ENCODE data around the gene REXO5. TPM values are rescaled to one million over a fixed set of nuclear protein-coding genes. Genes with fewer than 3 reads are reported as not detected.

The REXO5 gene
- total RNA-seq, 1 donor from 2014 or later, result 1.8 TPM

DNA sequence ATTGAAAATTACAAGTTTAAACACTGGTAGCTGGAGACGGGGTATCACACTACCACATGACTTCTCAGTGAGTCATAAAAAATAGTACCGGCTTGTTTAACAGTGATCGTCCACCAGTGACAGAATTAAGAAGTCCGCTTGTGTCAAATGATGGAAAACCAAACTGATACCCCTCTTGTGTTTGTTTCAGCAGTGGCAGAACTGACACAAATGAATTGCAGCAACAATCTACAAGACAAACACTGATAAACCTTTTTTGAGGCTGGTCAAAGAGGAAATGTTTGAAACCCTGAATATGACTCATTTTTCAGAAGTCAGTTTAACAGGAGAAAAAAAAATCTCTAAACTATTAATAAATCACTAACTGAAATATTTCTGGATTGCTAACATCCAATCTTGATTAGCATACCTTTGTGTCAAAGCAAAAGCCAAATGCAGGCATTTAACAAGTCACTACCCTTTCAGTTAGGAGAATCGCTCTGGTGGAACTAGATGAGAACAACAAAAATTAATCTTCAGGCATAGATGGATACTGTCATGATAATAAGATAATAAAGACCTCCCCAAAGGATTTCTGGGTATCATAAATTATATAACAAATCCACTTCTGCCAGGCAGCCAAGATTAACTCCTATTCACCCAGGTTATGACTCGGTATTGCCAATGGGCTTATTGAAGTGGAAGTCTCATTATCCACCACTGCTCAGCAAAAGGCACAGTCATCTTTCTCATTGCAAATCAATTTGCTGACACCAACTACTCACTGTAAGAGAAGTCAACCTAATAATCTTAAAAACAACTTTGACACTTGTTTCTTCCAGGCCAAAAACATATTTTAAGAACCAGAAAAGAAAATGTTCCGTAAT, 73.1 kb downstream of the REXO5 start:
- H3K27me3 ChIP-seq (ENCODE audit: insufficient read depth, low read length), result no peaks in the 10 kb centered on the region
- H3K4me1 ChIP-seq (ENCODE audit: insufficient read depth, low read length), result peaks cover 19% of the 10 kb centered on the region
- H3K27ac Mint-ChIP-seq (ENCODE audit: unreplicated experiment), result peak overlapping the region; percentile 87
- no peaks in the 10 kb centered on the region for H3K9me3 Mint-ChIP-seq (ENCODE audit: unreplicated experiment)
- peaks cover 87% of the 10 kb centered on the region for H3K79me2 ChIP-seq (ENCODE audit: insufficient read depth, low read length)
- FAIRE-seq (peak; percentile 41), DNase-seq (ENCODE audit: low read depth) (peak; percentile 76)
- H3K36me3 Mint-ChIP-seq (ENCODE audit: low read depth, unreplicated experiment), result no peaks in the 10 kb centered on the region
- H3K9me3 ChIP-seq (ENCODE audit: insufficient read depth, low read depth, low read length), result no peaks in the 10 kb centered on the region
- H3K4me2 ChIP-seq (ENCODE audit: low read length), result peak overlapping the region; percentile 72
- TF ChIP-seq, protein P1, sequence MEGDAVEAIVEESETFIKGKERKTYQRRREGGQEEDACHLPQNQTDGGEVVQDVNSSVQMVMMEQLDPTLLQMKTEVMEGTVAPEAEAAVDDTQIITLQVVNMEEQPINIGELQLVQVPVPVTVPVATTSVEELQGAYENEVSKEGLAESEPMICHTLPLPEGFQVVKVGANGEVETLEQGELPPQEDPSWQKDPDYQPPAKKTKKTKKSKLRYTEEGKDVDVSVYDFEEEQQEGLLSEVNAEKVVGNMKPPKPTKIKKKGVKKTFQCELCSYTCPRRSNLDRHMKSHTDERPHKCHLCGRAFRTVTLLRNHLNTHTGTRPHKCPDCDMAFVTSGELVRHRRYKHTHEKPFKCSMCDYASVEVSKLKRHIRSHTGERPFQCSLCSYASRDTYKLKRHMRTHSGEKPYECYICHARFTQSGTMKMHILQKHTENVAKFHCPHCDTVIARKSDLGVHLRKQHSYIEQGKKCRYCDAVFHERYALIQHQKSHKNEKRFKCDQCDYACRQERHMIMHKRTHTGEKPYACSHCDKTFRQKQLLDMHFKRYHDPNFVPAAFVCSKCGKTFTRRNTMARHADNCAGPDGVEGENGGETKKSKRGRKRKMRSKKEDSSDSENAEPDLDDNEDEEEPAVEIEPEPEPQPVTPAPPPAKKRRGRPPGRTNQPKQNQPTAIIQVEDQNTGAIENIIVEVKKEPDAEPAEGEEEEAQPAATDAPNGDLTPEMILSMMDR (IDR thresholded peaks at IDR 0.05; ENCODE audit: insufficient read depth, low read depth, low read length), result no peak
- no peak for TF ChIP-seq EZH2 (IDR thresholded peaks at IDR 0.05; ENCODE audit: insufficient read depth, low read length)
- H3K9ac ChIP-seq (ENCODE audit: low read length), result peak overlapping the region; percentile 21
- no peaks in the 10 kb centered on the region for H3K27me3 Mint-ChIP-seq (ENCODE audit: low read depth, unreplicated experiment)
- peak overlapping the region; percentile 58 for H3K27ac ChIP-seq (ENCODE audit: low read depth, low read length)
- no peaks in the 10 kb centered on the region for H3K36me3 ChIP-seq (ENCODE audit: insufficient read depth, low read length)
- H3K4me3 ChIP-seq (ENCODE audit: insufficient read depth, low read depth, low read length), result peak overlapping the region; percentile 34
- H4K20me1 ChIP-seq (ENCODE audit: insufficient read depth, low read length), result peaks cover 90% of the 10 kb centered on the region
- no peak overlapping the region for H2AFZ ChIP-seq (ENCODE audit: low read depth, low read length)
- H3K4me3 Mint-ChIP-seq (ENCODE audit: unreplicated experiment), result no peak overlapping the region
- H3K4me1 Mint-ChIP-seq (ENCODE audit: low read depth, unreplicated experiment), result peaks cover 44% of the 10 kb centered on the region

DNA sequence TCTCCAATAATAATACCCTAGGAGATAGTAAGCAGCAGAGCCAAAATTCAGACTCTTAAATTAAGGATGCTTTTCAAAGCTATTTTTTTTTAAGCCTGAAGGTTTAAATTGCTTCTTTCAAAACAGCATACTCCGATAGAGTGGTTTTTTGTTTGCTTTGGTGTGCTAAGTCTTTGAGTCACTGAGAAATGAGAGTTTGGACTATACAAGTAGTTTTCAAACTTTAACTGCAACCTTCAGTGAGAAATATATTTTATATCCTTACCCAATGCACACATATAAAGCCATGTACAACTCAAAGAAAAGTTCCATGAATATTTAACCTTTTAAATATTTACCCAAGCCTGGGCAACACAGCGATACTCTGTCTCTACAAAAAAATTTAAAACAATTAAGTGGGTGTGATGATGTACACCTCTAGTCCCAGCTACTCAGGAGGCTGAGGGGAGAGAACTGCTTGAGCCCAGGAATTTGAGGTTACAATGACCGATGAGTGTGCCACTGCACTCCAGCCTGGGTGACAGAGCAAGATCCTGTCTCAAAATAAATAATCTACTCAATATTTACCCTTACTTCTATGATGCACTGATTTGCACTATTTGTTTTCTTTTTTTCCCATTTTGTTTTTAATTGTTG, 74.7 kb downstream of the REXO5 start:
- no peaks in the 10 kb centered on the region for H3K27me3 ChIP-seq (ENCODE audit: insufficient read depth, low read length)
- no peak for DNase-seq (ENCODE audit: low read depth)
- H3K27ac Mint-ChIP-seq (ENCODE audit: unreplicated experiment), result no peak overlapping the region
- H3K4me2 ChIP-seq (ENCODE audit: low read length), result no peak overlapping the region
- H3K27ac ChIP-seq (ENCODE audit: low read depth, low read length), result no peak overlapping the region
- H2AFZ ChIP-seq (ENCODE audit: low read depth, low read length), result no peak overlapping the region
- H3K4me3 ChIP-seq (ENCODE audit: insufficient read depth, low read depth, low read length), result no peak overlapping the region
- H3K79me2 ChIP-seq (ENCODE audit: insufficient read depth, low read length), result peaks cover 86% of the 10 kb centered on the region
- H3K36me3 Mint-ChIP-seq (ENCODE audit: low read depth, unreplicated experiment), result no peaks in the 10 kb centered on the region
- H3K36me3 ChIP-seq (ENCODE audit: insufficient read depth, low read length), result peaks cover 2% of the 10 kb centered on the region
- H4K20me1 ChIP-seq (ENCODE audit: insufficient read depth, low read length), result peaks cover 91% of the 10 kb centered on the region
- no peaks in the 10 kb centered on the region for H3K9me3 Mint-ChIP-seq (ENCODE audit: unreplicated experiment)
- FAIRE-seq, result no peak
- H3K4me3 Mint-ChIP-seq (ENCODE audit: unreplicated experiment), result no peak overlapping the region
- H3K9ac ChIP-seq (ENCODE audit: low read length), result no peak overlapping the region
- TF ChIP-seq, protein P1 (IDR thresholded peaks at IDR 0.05; ENCODE audit: insufficient read depth, low read depth, low read length), result no peak
- H3K9me3 ChIP-seq (ENCODE audit: insufficient read depth, low read depth, low read length), result no peaks in the 10 kb centered on the region
- peaks cover 19% of the 10 kb centered on the region for H3K4me1 ChIP-seq (ENCODE audit: insufficient read depth, low read length)
- H3K4me1 Mint-ChIP-seq (ENCODE audit: low read depth, unreplicated experiment), result peaks cover 35% of the 10 kb centered on the region
- no peaks in the 10 kb centered on the region for H3K27me3 Mint-ChIP-seq (ENCODE audit: low read depth, unreplicated experiment)
